Vagina (tissue), 2 donors: Measurements from ENCODE around the gene LRRFIP2. TPM values are rescaled to one million over a fixed set of nuclear protein-coding genes. Genes with fewer than 3 reads are reported as not detected.

ENCODE experiments used
- DNase-seq, 2 donors: peaks; one replicate each; pipeline ENCODE4 v3.0.0-alpha.2; 2017; ENCODE audit errors: extremely low spot score in 2 of 2
- H3K27ac ChIP-seq: fragments of 200-600 bp; sonication (generic); one replicate; pipeline ENCODE4 v1.5.1; 2019
- H3K27me3 ChIP-seq: fragments of 200-600 bp; sonication (generic); one replicate; pipeline ENCODE4 v1.5.1; 2019
- H3K36me3 ChIP-seq, 2 donors: fragments of 200-600 bp; sonication (generic); one replicate each; pipeline ENCODE4 v1.5.1; 2017 to 2019
- H3K4me1 ChIP-seq: fragments of 200-600 bp; sonication (generic); one replicate; pipeline ENCODE4 v1.5.1; 2019
- H3K4me3 ChIP-seq, 2 donors: fragments of 200-600 bp; sonication (generic); 1 replicate in 1 of 2; 2 replicates in 1 of 2; pipeline ENCODE4 v1.5.1; 2016 to 2019
- H3K9me3 ChIP-seq: fragments of 200-600 bp; sonication (generic); one replicate; pipeline ENCODE4 v1.5.1; 2019
- POLR2A ChIP-seq, 2 donors: fragments of 450-650 bp; IDR thresholded peaks; one replicate each; pipeline ENCODE4 v1.6.1; 2017; ENCODE audit warnings: antibody characterized with exemption in 2 of 2, mild to moderate bottlenecking in 2 of 2, moderate library complexity in 2 of 2
- POLR2AphosphoS5 ChIP-seq, 2 donors: sonication (generic); formaldehyde crosslinking; IDR thresholded peaks; one replicate each; pipeline ENCODE4 v1.9.0; 2017; ENCODE audit warnings: antibody characterized with exemption in 2 of 2, mild to moderate bottlenecking in 2 of 2, low read depth in 1 of 2; ENCODE audit not compliant: insufficient read depth in 1 of 2
- intact Hi-C: fragments of 100-400 bp; cut with DNase I; formaldehyde crosslinking; loops from one replicate; pipeline ENCODE4 v1.15.1; 2023
- total RNA-seq: library from RNA; depleted of rRNA; stranded (reverse); fragments of >200 nt; gene quantifications from one replicate; pipeline ENCODE4 v1.2.3, GENCODE V29; 2016
- TF ChIP-seq, protein P1 (sequence below), 3 experiments: fragments of 450-650 bp in 2 of 3; fragments of 200-600 bp in 1 of 3; sonication (generic) in 1 of 3; IDR thresholded peaks; one replicate each; pipeline ENCODE4 v1.5.1; 2017 to 2019; ENCODE audit warnings: antibody characterized with exemption in 3 of 3, mild to moderate bottlenecking in 2 of 3, moderate library complexity in 2 of 3

Gene LRRFIP2
- total RNA-seq, 1 donor from 2014 or later, result 74.2 TPM

GRCh38 chr3:37162501-37163245 lies 11.7 kb downstream of the LRRFIP2 start:
- TF ChIP-seq, protein P1, sequence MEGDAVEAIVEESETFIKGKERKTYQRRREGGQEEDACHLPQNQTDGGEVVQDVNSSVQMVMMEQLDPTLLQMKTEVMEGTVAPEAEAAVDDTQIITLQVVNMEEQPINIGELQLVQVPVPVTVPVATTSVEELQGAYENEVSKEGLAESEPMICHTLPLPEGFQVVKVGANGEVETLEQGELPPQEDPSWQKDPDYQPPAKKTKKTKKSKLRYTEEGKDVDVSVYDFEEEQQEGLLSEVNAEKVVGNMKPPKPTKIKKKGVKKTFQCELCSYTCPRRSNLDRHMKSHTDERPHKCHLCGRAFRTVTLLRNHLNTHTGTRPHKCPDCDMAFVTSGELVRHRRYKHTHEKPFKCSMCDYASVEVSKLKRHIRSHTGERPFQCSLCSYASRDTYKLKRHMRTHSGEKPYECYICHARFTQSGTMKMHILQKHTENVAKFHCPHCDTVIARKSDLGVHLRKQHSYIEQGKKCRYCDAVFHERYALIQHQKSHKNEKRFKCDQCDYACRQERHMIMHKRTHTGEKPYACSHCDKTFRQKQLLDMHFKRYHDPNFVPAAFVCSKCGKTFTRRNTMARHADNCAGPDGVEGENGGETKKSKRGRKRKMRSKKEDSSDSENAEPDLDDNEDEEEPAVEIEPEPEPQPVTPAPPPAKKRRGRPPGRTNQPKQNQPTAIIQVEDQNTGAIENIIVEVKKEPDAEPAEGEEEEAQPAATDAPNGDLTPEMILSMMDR (IDR thresholded peaks at IDR 0.05), result no peak
- TF ChIP-seq POLR2A (IDR thresholded peaks at IDR 0.05) (no peak), POLR2AphosphoS5 (IDR thresholded peaks at IDR 0.05; ENCODE audit: insufficient read depth in 1 of 2, low read depth in 1 of 2) (no peak)
- Histone ChIP-seq H3K4me3 (no peak overlapping the region), H3K4me1 (peaks cover 21% of the 10 kb centered on the region), H3K27ac (no peak overlapping the region), H3K36me3 (no peaks in the 10 kb centered on the region), H3K27me3 (no peaks in the 10 kb centered on the region), H3K9me3 (no peaks in the 10 kb centered on the region)
- intact Hi-C loops, result no loop called here
- DNase-seq, result no peak

- Histone ChIP-seq H3K4me3 (no peak overlapping the region), H3K27ac (no peak overlapping the region), H3K9me3 (no peaks in the 10 kb centered on the region), H3K27me3 (no peaks in the 10 kb centered on the region), H3K36me3 (no peaks in the 10 kb centered on the region), H3K4me1 (peaks cover 21% of the 10 kb centered on the region)
- intact Hi-C loops, result no loop called here
- no peak for DNase-seq
- TF ChIP-seq POLR2A (IDR thresholded peaks at IDR 0.05), result no peak
- TF ChIP-seq, protein P1 (IDR thresholded peaks at IDR 0.05), result no peak
- TF ChIP-seq POLR2AphosphoS5 (IDR thresholded peaks at IDR 0.05; ENCODE audit: insufficient read depth in 1 of 2, low read depth in 1 of 2), result no peak
These were observed 13.0 kb downstream of the LRRFIP2 start for GRCh38 chr3:37161351-37161750.

DNA sequence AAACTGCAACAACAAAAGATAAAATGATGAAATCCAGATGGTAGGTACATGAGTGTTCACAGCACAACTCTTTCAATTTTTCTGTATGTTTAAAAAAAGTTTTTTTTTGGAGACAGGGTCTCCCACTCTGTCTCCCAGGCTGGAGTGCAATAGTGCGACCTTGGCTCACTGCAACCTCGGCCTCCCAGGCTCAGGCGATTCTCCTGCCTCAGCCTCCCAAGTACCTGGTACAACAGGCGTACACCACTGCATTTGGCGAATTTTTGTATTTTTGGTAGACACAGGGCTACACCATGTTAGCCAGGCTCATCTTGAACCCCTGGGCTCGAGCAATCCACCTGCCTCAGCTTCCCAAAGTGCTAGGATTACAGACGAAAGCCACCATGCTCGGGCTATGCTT lies 18.6 kb downstream of the LRRFIP2 start:
- Histone ChIP-seq H3K9me3 (no peaks in the 10 kb centered on the region), H3K27me3 (no peaks in the 10 kb centered on the region), H3K4me1 (no peaks in the 10 kb centered on the region), H3K36me3 (no peaks in the 10 kb centered on the region), H3K27ac (no peak overlapping the region), H3K4me3 (no peak overlapping the region)
- DNase-seq, result no peak
- intact Hi-C loops, result no loop called here
- TF ChIP-seq POLR2A (IDR thresholded peaks at IDR 0.05), result no peak
- no peak for TF ChIP-seq POLR2AphosphoS5 (IDR thresholded peaks at IDR 0.05; ENCODE audit: insufficient read depth in 1 of 2, low read depth in 1 of 2)
- TF ChIP-seq, protein P1 (IDR thresholded peaks at IDR 0.05), result no peak

- no peaks in the 10 kb centered on the region for H3K27me3 ChIP-seq
- H3K4me3 ChIP-seq, result no peak overlapping the region
- TF ChIP-seq, protein P1 (IDR thresholded peaks at IDR 0.05), result no peak
- TF ChIP-seq POLR2AphosphoS5 (IDR thresholded peaks at IDR 0.05; ENCODE audit: insufficient read depth in 1 of 2, low read depth in 1 of 2) (no peak), POLR2A (IDR thresholded peaks at IDR 0.05) (no peak)
- intact Hi-C loops, result no loop called here
- no peaks in the 10 kb centered on the region for H3K9me3 ChIP-seq
- no peak for DNase-seq
- H3K4me1 ChIP-seq, result peaks cover under 1% of the 10 kb centered on the region
- H3K27ac ChIP-seq, result no peak overlapping the region
- H3K36me3 ChIP-seq, result no peaks in the 10 kb centered on the region
These were observed 19.6 kb downstream of the LRRFIP2 start for GRCh38 chr3:37154668-37155314.

- peaks cover 23% of the 10 kb centered on the region for H3K4me1 ChIP-seq
- no peak overlapping the region for H3K4me3 ChIP-seq
- H3K27ac ChIP-seq, result no peak overlapping the region
- H3K36me3 ChIP-seq, result peaks cover 0 to 5% of the 10 kb centered on the region in 2 donors
- no peaks in the 10 kb centered on the region for H3K27me3 ChIP-seq
- TF ChIP-seq POLR2A (IDR thresholded peaks at IDR 0.05) (no peak), POLR2AphosphoS5 (IDR thresholded peaks at IDR 0.05; ENCODE audit: insufficient read depth in 1 of 2, low read depth in 1 of 2) (no peak)
- TF ChIP-seq, protein P1 (IDR thresholded peaks at IDR 0.05), result no peak
- H3K9me3 ChIP-seq, result no peaks in the 10 kb centered on the region
- DNase-seq, result no peak
- intact Hi-C loops, result no loop called here
These were observed 23.8 kb downstream of the LRRFIP2 start for GRCh38 chr3:37150621-37151020.
